GM18861 (cell line): ENCODE measurements around the gene PLCG1.
"Not testable (repeated sequence)": the region's sequence is repeated elsewhere in the genome, so short reads cannot be mapped to it uniquely, and the experiment has no call there.

Experiments
- ATAC-seq: cut with Tn5 transposase; IDR thresholded peaks from one replicate; pipeline ENCODE4 v1.9.1; 2021; ENCODE audit not compliant: unreplicated experiment

The PLCG1 gene

DNA sequence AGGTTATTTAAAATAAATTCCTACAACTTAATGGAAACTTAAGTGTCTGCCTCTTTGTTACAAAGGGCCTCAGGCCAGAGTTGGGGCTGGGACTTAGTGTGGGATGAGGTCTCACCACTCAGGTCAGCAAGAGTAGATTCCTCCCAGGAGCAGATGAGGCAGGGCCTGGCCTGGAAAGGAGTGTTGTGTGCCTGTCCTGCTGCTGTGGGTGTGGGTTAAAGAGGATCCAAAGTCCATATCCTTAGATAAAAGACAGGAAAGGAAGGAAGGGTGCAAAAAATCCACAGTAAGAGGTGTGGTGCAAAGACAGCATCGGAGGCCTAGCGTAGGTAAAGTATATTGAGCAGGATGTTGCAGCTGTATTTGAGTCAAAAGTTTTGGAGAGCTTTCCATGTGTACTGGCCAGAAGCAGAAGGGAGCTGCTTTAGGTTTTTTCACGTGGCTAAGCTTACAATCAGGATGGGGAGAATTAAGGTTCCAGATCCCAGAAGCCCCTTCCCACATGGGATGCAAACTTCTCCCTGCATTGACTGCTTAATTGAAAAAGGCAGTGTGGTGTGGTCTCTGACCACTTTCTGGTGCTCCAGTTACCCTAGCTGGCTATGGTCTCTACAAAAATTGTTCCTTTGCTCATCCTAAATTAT is 12.8 kb upstream of the PLCG1 start:
- ATAC-seq = no peak

DNA sequence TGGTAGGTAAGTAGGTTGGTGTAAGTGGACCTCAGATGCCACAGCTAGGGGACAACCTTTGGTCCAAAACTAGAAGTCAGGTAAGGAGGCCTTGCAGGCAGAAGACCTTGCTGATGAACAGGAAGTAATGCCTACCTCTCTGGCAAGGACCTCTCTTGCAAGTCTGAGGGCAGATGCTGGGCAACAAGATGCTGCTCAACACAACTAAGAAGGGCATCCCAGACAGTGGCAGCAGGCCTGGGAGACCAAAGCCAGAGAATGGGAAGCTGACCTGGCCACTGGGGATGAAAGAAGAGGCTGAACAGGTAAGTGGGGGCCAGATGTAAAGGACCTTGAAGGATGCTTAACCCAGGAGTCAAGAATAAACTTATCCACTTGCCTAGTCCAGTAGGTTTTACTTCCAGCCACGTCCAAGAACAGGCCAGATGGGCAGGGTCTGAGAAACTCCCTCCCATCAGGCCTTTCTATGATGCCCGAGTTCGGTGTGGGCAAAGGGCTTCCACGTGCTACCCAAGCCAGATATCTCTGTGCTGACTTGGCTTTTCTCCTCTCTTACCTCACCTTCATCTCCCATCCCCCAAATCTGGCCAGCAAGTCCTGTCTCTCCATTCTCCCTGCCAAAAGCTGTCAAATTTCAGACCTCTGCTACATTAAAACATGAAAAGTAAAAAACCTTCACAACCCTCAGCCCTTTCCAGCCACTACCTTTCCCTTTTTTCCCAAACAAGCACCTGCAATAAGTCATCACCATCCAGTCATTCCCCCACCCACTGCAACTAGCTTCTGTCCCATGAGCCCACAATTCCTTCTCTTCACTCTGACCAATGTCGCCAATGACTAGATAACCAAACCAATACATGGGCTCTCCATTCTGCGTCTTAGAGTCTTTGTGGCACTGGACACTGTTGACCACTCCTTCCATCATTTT is 11.5 kb upstream of the PLCG1 start:
- ATAC-seq = no peak

DNA sequence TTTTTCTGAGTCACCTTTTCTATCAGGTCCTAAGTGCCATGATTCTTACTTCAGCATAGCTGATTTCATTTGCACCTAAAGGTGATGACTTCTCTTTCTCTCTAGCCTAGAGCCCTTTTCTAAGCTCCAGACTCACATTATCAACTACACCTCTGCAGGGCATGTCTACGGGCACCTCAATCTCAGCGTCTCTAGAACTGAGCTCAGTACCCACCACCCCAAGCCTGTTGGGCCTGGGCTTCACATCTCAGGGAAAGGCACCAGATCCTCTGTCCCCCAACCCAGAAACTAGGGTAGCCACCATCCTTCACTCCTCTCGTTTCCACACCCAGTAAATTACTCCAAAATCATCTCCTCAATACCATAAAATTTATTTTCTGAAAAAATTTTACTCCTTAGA is 10.6 kb upstream of the PLCG1 start:
- ATAC-seq = no peak

DNA sequence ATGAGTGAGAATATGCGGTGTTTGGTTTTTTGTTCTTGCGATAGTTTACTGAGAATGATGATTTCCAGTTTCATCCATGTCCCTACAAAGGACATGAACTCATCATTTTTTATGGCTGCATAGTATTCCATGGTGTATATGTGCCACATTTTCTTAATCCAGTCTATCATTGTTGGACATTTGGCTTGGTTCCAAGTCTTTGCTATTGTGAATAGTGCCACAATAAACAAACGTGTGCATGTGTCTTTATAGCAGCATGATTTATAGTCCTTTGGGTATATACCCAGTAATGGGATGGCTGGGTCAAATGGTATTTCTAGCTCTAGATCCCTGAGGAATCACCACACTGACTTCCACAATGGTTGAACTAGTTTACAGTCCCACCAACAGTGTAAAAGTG is 9.0 kb upstream of the PLCG1 start:
- ATAC-seq = not testable (repeated sequence)

DNA sequence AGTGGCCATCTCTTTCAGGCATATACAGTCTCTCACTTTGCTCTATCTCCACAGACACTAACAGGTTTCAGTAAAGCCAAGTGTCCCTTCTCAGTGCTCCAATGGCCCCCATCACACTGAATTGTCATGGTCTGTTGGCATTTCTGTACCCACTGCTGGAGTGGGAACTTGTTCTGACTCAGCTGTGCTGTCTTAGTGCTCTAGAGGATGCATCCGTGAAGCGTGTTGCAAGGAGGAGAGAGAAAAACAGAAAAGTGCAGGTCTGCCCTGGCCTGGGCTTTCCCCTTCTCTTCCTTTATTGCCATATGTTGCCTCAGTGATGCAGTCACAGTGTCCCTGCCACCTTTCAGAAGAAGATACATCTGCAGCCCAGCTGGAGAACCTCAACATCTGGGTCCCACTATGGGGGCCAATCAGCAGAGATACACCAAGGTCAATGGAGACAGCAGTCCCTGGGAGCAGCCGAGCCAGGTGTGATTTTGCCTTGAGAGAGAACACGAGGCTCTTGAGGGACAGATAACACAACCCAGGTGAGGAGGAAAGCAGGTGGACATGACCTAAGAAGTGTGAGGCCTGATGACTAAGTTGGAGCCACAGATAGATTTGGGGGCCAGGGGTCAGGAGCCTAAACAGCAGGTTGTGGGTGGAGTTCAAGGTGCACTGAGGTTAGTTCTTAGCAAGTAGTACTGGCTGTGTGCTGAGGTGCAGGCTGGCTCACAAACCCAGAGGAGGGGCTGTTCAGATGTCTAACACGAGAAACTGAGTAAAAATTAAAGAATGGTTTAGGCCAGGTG is 5.6 kb upstream of the PLCG1 start:
- ATAC-seq = no peak

DNA sequence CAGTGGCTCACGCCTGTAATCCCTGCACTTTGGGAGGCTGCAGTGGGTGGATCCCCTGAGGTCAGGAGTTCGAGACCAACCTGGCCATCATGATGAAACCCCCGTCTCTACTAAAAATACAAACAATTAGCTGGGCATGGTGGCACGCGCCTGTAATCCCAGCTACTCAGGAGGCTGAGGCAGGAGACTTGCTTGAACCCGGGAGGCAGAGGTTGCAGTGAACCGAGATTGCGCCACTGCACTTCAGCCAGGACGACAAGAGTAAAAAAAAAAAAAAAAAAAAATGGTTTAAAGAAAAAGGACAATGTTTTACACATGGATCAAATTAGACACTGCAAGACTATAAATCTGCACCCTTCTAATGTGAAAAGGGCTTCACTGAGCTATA is 5.0 kb upstream of the PLCG1 start:
- ATAC-seq = not testable (repeated sequence)

DNA sequence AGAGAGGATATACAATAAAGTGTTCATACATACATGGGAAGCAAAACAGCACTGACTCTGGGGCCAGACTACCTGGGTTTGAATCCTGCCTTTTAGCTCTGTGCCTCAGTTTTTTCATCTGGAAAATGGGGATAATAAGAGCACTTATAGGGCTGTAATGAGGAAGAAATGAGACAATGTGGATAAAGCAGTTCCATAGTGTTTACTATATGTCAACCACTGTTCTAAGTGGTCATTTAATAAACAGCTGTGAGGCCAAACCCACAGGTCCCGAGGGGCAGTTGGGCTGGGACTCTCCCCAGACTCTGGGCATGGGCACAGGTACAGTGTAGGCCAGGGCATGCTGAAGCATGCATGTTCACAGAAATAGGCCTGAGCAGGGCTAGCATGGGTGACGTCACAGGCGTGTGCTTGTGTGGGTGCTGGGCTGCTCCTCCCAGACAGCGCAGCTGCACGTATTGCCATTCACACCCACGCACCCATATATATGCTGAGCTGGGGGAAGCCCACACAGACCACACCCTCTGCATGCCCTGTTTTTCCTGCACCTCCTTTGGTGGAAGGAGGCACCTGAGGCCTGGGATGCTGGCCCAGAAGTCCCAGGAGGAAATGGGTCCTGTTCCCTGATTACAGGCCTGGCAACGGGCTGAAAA is 3.5 kb upstream of the PLCG1 start:
- peak; percentile 61 for ATAC-seq

DNA sequence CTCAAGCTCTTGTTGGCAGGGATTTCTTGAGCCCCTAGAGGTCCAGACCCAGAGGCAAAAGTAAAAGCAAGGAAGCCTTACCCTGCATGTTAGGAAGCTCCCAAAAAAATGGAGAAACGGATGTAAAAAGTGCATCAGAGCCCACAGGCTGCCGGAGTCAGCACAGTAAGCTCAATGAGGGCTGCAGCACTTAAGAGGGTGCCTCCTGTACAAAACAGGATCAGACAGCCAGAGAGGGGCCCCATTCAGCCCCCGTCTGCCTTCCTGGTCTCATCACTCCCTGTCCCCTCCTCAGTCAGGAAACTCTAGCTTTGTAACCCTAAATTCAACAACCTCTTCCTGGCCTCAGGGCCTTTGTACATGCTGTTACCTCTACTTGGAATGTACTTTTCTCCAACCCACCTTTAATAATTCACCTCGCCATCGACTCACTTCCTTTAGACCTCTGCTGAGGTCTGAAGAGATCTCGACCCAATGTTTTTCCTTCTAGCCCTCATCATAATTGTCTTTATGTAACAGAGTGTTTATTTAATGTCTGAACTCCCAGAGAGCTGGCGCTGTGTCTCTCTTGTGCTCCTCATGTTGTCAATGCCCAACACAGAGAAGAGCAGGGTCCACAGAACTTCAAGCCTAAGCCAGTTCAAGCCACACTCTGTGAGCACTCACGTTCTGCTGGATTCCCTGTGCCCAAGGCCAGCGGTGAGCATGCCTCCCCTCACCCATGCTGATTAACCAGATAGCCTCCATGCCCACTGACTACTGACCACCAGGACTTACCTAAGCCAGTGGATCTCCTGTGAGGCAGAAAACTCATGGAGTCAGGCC is 2.8 kb upstream of the PLCG1 start:
- ATAC-seq = no peak

DNA sequence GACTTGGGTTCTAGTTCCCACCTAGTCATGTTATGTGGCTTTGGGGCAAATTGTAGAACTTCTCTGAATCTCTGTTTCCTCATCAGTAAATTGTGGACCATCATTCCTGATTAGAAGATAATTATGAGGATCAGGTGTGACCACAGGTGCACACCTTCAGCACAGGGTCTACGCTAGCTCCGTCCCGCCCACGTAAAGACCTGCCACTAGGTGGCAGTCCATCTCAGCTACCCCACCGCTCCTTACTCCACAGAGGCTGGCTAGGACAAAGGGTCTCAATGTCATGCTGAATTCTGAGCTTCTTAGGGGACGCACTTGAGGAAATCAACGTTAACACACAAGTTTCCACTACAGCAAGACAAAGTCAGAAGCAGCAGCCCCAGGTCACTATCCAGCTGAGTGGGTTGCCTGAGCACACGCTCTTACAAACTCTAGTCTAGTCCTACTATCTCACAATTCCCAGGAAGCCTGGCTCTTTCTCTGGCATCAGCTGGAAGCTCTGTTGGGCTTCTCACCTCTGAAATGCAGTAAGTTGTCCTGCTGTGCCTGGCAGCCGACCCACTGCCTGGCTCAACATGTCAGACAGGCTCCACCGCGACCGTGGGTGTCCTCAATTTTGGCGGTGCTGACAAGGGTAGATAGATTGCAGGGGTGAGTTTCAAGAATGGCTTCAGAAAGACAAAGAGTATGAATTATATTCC is 2.0 kb upstream of the PLCG1 start:
- ATAC-seq = no peak

DNA sequence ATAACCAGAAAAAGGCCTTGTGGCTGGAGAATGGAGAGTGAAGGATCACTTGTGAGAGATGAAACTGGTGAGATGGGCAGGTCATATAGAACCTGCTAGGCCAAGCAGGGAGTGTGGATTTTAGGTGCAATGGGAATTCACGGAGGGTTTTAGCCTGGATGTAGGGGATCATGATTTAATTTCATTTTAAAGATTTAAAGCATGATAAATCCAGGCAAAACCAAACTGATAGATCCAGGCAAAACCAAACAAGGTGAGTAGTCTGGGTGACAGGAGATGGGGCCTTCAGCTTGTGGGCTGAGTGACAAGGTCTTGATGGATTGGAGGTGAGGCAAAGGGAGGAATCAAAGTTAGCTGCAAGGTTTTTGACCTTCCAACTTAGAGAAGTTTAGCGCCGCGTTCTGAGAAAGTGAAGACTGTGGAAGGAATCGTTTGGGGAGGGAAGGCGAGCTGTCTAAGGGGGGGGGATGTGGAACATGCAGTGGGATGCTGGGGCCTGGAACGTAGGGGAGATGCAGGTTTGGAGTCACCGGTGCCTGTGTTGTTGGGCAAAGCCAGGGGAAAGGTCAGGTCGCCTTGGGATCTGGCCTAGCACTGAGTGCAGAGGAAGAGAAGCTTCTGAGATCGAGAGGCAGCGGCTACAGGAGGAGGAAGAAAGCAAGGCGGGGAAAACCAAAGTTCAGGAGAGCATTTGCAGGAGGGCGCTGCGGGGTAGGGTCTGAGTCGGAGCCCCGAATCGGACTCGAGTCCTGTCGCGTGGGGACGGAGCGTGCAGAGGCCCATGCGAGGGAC is 1.3 kb upstream of the PLCG1 start:
- no peak for ATAC-seq

DNA sequence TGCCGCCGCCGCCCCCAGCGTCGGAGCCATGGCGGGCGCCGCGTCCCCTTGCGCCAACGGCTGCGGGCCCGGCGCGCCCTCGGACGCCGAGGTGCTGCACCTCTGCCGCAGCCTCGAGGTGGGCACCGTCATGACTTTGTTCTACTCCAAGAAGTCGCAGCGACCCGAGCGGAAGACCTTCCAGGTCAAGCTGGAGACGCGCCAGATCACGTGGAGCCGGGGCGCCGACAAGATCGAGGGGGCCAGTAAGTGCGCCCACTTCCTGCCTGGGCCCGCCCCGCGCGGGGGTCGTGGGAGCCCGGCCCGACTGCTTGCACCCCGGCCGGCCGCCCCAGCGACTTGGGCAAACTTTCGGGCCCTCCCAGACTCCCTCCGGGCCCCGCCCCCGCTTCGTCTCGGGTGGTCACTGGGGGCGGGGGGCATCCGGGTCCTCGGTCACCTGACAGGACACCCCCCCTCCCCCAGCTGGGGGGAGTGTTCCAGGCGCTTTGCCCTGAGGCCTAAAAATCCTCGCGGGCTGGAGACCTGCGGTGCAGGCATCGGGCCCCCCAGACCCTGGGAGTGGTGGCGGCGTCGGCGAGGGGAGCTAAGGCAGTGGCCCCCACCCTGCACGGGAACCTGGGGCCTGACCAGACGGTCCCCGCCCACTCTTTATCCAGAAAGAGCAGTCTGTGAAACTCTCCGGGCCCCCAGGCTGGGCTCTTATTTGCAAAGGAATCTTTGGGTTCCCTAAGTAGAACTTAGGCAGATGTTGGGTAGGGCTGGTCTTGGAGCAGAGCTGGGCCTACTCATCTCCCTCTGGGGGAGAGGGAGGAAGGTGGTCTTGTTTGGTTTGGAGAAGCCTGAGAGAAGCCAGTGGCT is 501 bp downstream of the PLCG1 start:
- ATAC-seq = peak; percentile 12

DNA sequence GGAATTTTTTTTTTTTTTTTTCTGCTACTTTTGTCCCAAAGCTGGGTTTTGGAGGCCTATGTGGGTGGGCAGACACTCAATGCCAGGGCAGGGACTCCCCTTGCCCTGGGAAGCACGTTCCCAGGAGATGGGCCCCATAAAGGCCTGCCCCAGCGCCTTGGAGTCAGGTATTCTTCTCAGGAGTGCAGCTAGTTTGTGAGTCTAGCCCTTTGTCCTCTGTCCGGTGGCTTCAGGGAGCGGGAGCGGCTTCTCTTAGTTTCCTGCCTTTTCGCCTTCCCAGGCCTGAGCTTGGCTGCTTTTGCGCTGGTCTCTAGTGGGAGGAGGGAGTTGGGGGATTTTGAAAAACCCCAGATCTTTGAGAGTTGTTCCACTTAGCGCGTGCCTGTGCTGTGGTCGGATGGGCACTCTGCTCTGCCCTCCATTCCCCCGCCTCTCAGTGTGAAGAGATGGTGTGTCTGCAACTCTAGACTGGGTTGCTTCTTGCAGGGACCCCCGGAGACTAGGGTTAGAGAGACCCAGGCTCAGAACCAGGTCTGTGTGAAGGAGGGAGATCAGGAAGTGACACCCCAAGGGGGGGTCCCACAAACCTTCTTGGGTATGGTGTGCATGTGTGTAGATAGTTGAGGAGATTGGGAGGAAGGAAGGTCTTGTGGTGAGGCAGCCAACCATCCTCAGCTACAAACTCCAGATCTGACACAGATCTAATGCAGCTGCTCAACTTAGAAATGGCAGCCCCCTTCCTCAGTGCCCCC is 1.3 kb downstream of the PLCG1 start:
- no peak for ATAC-seq

DNA sequence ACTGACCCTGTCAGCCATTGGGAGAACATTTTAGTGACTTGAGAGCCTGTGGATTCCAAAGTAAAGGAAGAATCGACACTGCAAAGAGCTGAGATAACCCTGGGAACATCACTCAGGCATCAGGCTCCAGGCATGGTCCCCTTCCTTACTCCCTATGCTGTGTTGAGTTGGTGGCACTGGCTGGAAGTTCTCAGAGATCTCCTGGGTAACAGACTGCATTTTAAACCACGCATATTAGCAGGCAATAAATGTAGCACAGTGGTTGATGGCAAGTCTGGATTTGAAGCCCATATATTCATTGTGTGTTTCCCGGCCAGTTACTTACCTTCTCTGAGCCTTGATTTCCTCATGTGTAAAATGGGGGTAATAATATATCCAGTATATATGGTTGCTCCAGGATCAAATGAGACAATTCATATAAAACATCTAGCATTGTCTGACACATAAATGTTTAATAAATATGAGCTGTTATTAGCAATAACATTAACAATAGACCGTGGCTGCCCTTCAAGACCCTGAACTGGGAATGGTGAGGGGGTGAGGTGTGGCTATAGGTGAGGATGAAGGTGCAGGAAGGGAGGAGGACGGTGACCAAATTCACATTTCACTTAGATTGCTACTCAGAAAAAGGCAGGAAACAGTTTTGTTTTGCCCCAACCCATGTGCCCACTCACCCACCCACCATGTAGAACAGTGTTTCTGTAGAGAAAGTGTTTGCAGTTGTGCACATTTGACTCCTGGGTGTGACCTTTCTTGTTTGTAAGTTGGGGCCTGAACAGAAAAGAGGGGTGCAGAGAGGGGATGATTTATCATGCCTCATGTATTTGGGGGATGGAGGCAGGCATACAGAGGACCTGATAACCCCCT is 2.1 kb downstream of the PLCG1 start:
- no peak for ATAC-seq

DNA sequence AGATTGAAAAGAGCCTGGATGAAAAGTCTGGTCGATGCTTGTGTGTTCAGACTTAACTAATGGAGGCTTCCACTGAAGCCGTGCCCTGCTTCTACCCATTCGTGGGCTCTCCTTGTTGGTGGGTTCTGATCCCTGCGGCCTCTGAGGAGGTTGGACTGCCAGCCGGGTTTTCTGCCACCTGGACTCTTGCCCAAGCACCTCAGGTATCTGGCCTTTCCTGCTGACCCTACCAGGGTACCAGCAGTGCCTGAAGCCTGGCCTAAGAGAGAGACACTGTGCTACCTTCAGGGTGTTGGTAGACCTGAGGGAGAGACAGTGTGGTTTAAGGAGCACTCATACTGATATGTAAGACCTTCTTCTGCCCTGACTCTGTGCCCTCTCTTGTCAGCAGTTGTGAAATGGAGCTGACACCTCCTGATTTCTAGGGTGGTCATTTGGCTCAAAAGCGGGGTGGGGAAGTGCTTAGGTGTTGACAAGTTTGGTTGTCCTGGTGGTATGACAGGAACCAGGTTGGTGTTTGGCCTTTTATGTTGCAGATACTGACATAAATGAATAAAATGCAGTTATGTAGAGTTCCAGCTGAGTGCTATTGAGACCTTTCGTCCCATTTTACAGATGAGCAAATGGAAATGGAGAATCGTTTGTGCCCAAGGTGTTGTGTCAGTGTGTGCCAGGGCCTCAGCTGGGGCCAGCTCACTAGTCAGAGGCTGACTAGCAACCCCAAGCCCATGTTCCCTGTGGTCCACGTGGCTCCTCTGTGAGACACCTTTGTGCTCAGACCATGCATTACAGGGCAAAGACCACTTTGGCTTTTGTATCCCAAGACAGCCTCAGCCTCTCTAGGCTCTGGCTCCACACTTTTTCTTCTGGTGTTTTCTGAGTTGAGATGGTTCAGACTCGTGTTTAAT is 3.1 kb downstream of the PLCG1 start:
- no peak for ATAC-seq

DNA sequence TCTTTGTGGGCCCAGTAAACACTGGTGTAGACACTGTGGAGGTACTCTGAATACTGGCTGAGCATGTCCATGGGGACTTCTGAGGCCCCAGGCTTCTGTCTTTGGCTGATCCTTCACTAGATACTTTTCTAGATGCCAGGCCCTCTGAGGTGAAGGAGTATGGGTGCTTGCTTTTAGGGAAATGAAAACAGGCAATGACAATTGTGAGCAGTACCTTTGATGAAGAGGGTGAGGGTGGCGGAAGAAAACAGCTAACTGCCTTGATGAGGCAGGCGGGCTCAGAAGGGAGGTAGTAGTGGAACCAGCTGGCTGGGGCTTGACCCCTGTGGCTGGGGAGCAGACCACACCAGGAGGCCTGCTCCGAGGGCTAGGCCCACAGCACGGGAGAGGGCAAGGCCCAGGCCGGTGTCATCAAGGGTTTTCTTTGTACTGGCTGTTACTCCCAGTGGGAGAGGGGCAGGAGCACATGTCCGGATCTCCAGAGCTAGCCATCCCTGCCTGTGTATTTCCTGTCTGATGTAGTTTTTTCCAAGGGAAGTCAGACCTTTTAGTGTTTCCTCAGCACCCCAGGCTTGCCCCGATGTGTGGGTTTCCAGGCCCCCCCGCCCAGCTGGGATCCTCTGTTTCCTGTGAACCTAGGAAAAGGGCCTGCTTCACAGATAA is 3.9 kb downstream of the PLCG1 start:
- ATAC-seq = no peak
